Neural cell (in vitro differentiated cells): ENCODE measurements around the gene HES4. TPM values are rescaled to one million over a fixed set of nuclear protein-coding genes. Genes with fewer than 3 reads are reported as not detected.

Experiments used
- H2AFZ ChIP-seq: fragments of 200-600, 300-800 bp; sonication (generic), shearing (Covaris generic); 2 replicates; pipeline ENCODE4 v1.6.0; 2014; ENCODE audit warnings: low read depth, mild to moderate bottlenecking, antibody characterized with exemption, low read length, moderate library complexity
- H3F3A ChIP-seq: fragments of 200-600 bp; shearing (Covaris generic); 2 replicates; pipeline ENCODE4 v1.6.1; 2016; ENCODE audit warnings: mild to moderate bottlenecking, moderate library complexity, mixed read lengths, antibody characterized with exemption, low read length; ENCODE audit not compliant: insufficient read depth, poor library complexity, severe bottlenecking
- H3K27ac ChIP-seq: fragments of 200-600, 300-800 bp; sonication (generic), shearing (Covaris generic); 2 replicates; pipeline ENCODE4 v1.5.1; 2014; ENCODE audit warnings: mild to moderate bottlenecking, low read length, moderate library complexity
- H3K27me3 ChIP-seq: fragments of 300-800, 200-600 bp; sonication (generic), shearing (Covaris generic); 2 replicates; pipeline ENCODE4 v1.6.0; 2014; ENCODE audit warnings: mild to moderate bottlenecking, low read depth, low read length, moderate library complexity; ENCODE audit not compliant: insufficient read depth
- H3K36me3 ChIP-seq: fragments of 300-800, 200-600 bp; sonication (generic), shearing (Covaris generic); 2 replicates; pipeline ENCODE4 v1.5.1; 2014; ENCODE audit warnings: mild to moderate bottlenecking, antibody characterized with exemption, low read length, moderate library complexity; ENCODE audit not compliant: insufficient read depth
- H3K4me2 ChIP-seq: fragments of 300-800, 200-600 bp; sonication (generic), shearing (Covaris generic); 2 replicates; pipeline ENCODE4 v1.6.0; 2014; ENCODE audit warnings: mild to moderate bottlenecking, low read length
- H3K4me3 ChIP-seq: fragments of 300-800, 200-600 bp; sonication (generic), shearing (Covaris generic); 2 replicates; pipeline ENCODE4 v1.5.1; 2014; ENCODE audit warnings: mild to moderate bottlenecking, low read length, moderate library complexity
- H3K79me2 ChIP-seq: fragments of 200-600 bp; shearing (Covaris generic); replicated peaks from 2 replicates; pipeline ENCODE4 v1.6.0; 2014; ENCODE audit warnings: mild to moderate bottlenecking, low read length, moderate library complexity; ENCODE audit not compliant: insufficient read depth
- H3K9ac ChIP-seq: fragments of 300-800, 200-600 bp; sonication (generic), shearing (Covaris generic); 2 replicates; pipeline ENCODE4 v1.6.1; 2016; ENCODE audit warnings: mild to moderate bottlenecking, low read length, mixed read lengths
- H3K9me2 ChIP-seq: fragments of 200-600 bp; shearing (Covaris generic); 2 replicates; pipeline ENCODE4 v1.6.1; 2016; ENCODE audit warnings: mild to moderate bottlenecking, low read length, mixed read lengths; ENCODE audit not compliant: insufficient read depth
- H3K9me3 ChIP-seq: fragments of 200-600, 300-800 bp; sonication (generic), shearing (Covaris generic); 2 replicates; pipeline ENCODE4 v1.6.1; 2016; ENCODE audit warnings: mild to moderate bottlenecking, mixed run types, low read length, moderate library complexity, mixed read lengths
- H4K20me1 ChIP-seq: fragments of 200-600 bp; shearing (Covaris generic); 2 replicates; pipeline ENCODE4 v1.6.1; 2016; ENCODE audit warnings: mild to moderate bottlenecking, mixed run types; ENCODE audit not compliant: insufficient read depth
- CTCF ChIP-seq: fragments of 450-650 bp; IDR thresholded peaks from 2 replicates; pipeline ENCODE4 v1.5.1; 2014; ENCODE audit warnings: antibody characterized with exemption, mild to moderate bottlenecking, moderate library complexity; ENCODE audit not compliant: poor library complexity, severe bottlenecking
- EP300 ChIP-seq: fragments of 450-650 bp; conservative IDR thresholded peaks from 2 replicates; pipeline ENCODE4 v1.6.1; 2014; ENCODE audit warnings: antibody characterized with exemption, mild to moderate bottlenecking, moderate library complexity; ENCODE audit not compliant: poor library complexity, severe bottlenecking
- EZH2 ChIP-seq: fragments of 200-600, 300-800 bp; shearing (Covaris generic), sonication (generic); IDR thresholded peaks from 2 replicates; pipeline ENCODE4 v1.6.1; 2014; ENCODE audit warnings: antibody characterized with exemption, low read length, borderline replicate concordance, mild to moderate bottlenecking; ENCODE audit not compliant: insufficient read depth, poor library complexity, severe bottlenecking
- MXI1 ChIP-seq: fragments of 450-650 bp; conservative IDR thresholded peaks from 2 replicates; pipeline ENCODE4 v1.6.1; 2014; ENCODE audit warnings: antibody characterized with exemption, mild to moderate bottlenecking; ENCODE audit not compliant: poor library complexity, severe bottlenecking
- POLR2AphosphoS5 ChIP-seq: IDR thresholded peaks from 2 replicates; pipeline ENCODE4 v1.6.1; 2012
- RAD21 ChIP-seq: fragments of 450-650 bp; conservative IDR thresholded peaks from 2 replicates; pipeline ENCODE4 v1.6.1; 2014; ENCODE audit warnings: antibody characterized with exemption, mild to moderate bottlenecking, moderate library complexity
- REST ChIP-seq: IDR thresholded peaks from 2 replicates; pipeline ENCODE4 v1.6.1; 2012; ENCODE audit warnings: borderline replicate concordance
- SMC3 ChIP-seq: fragments of 450-650 bp; conservative IDR thresholded peaks from 2 replicates; pipeline ENCODE4 v1.6.1; 2014; ENCODE audit warnings: antibody characterized with exemption, mild to moderate bottlenecking, moderate library complexity; ENCODE audit not compliant: poor library complexity
- TAF1 ChIP-seq: IDR thresholded peaks from 2 replicates; pipeline ENCODE4 v1.6.1; 2012; ENCODE audit warnings: low read depth
- polyA plus RNA-seq: library from polyadenylated mRNA; depleted of rRNA; stranded (reverse); fragments of >200 nt; gene quantifications from 2 replicates; pipeline ENCODE4 v1.2.3, GENCODE V29; 2014

HES4 gene
- polyA plus RNA-seq, 1 donor from 2014 or later: 196 TPM

- no peaks in the 10 kb centered on the region for H3K36me3 ChIP-seq
- H3K27me3 ChIP-seq: peaks cover 36% of the 10 kb centered on the region
- H3K9me2 ChIP-seq: no peaks in the 10 kb centered on the region
These were observed 36.0 kb downstream of the HES4 start for GRCh38 chr1:963746-964525.

GRCh38 chr1:963301-963651 is 36.6 kb downstream of the HES4 start:
- no peak overlapping the region for H3K4me3 ChIP-seq
- no peak overlapping the region for H3K27ac ChIP-seq
- no peaks in the 10 kb centered on the region for H3F3A ChIP-seq
- no peaks in the 10 kb centered on the region for H3K36me3 ChIP-seq
- H3K9me3 ChIP-seq: no peaks in the 10 kb centered on the region
- H3K9ac ChIP-seq: no peak overlapping the region
- H2AFZ ChIP-seq: no peak overlapping the region
- peaks cover 7% of the 10 kb centered on the region for H3K79me2 ChIP-seq
- H3K4me2 ChIP-seq: no peak overlapping the region
- H4K20me1 ChIP-seq: no peaks in the 10 kb centered on the region
- H3K27me3 ChIP-seq: peaks cover 29% of the 10 kb centered on the region
- no peaks in the 10 kb centered on the region for H3K9me2 ChIP-seq
- TF ChIP-seq MXI1 (no peak), POLR2AphosphoS5 (no peak), EP300 (no peak), SMC3 (no peak), RAD21 (no peak), CTCF (no peak)

More at GRCh38 chr1:963746-964525, 36.0 kb downstream of the HES4 start:
- no peak overlapping the region for H3K9ac ChIP-seq
- no peak overlapping the region for H3K4me2 ChIP-seq
- no peak for TF ChIP-seq RAD21
- no peak for TF ChIP-seq REST
- no peak for TF ChIP-seq TAF1
- TF ChIP-seq SMC3: no peak
- no peak for TF ChIP-seq MXI1
- no peak for TF ChIP-seq CTCF
- TF ChIP-seq EP300: no peak
- TF ChIP-seq POLR2AphosphoS5: no peak
- TF ChIP-seq EZH2: no peak
- no peaks in the 10 kb centered on the region for H3K9me3 ChIP-seq
- no peak overlapping the region for H3K27ac ChIP-seq
- H3K4me3 ChIP-seq: no peak overlapping the region
- no peak overlapping the region for H2AFZ ChIP-seq
- peaks cover under 1% of the 10 kb centered on the region for H3K79me2 ChIP-seq
- no peaks in the 10 kb centered on the region for H3F3A ChIP-seq
- H4K20me1 ChIP-seq: no peaks in the 10 kb centered on the region
